ENCODE data around the gene TPP2. TPM values are rescaled to one million over a fixed set of nuclear protein-coding genes. Genes with fewer than 3 reads are reported as not detected.

Gene TPP2
- total and polyA plus RNA-seq, 9 of the 15 experiments (the other 6 are each of a cell fraction or from before 2014, with no cell fraction given), result 18.8 to 87.7 (median 55.9) TPM

DNA sequence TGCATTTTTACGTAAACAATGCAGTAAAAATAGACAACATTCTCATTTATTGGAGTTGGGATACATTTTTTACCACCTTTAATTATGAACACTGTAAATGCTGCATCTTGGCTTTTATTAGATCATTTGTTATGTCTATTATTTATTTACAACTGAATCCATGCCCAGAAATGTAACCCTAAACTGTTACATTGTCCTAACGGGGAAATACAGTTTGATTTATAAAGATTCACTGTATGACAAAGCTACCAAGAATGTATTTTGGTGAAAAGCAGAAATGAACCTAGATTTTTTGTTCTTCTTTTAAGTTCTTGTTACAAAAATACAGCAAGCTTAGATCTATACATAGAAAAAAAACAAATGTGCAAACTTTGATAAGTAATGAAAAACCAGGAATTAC, 97.0 kb downstream of the TPP2 start:
- 3% methylated on average over 2 of the region's 2 CpGs for WGBS (ENCODE audit: insufficient coverage, low coverage, missing lambda C conversion rate)
- BruUV-seq (replicated peaks), result no TSS peak
- no peaks in the 10 kb centered on the region for H3K4me1 ChIP-seq (replicated peaks in 1 of 2; ENCODE audit: control insufficient read depth in 2 of 2, insufficient read depth in 2 of 2, low read length in 2 of 2)

More for the DNA sequence above, 97.0 kb downstream of the TPP2 start:
- H3K4me3 ChIP-seq, result no peak overlapping the region
- ChIA-PET CTCF (ENCODE audit: low intra/inter-chr PET ratio) (no interaction called here), POLR2A (no interaction called here)
- DNase-seq (ENCODE audit: extremely low read depth in 1 of 4, low spot score in 3 of 4) (no peak), ATAC-seq (no peak), FAIRE-seq (no peak)
- intact Hi-C loops (cut with micrococcal nuclease) (no loop called here), in situ Hi-C loops (cut with MboI) (no loop called here)
- no peak overlapping the region for H3K9ac ChIP-seq (ENCODE audit: insufficient read depth in 1 of 2, low read depth in 2 of 2, low read length in 2 of 2)
- H3K79me2 ChIP-seq (ENCODE audit: control insufficient read depth, insufficient read depth, low read length), result no peaks in the 10 kb centered on the region
- no peak for TF ChIP-seq RAD21 (CRISPR knock-in tag; conservative IDR thresholded peaks at IDR 0.05 in 1 of 2, IDR thresholded peaks at IDR 0.05 in 1 of 2)
- no peak for TF ChIP-seq DDX20 (tag; IDR thresholded peaks at IDR 0.05; ENCODE audit: low read depth)
- no peak for TF ChIP-seq HNRNPH1 (optimal IDR thresholded peaks at IDR 0.05; ENCODE audit: low read depth, low read length)
- TF ChIP-seq, protein P1, sequence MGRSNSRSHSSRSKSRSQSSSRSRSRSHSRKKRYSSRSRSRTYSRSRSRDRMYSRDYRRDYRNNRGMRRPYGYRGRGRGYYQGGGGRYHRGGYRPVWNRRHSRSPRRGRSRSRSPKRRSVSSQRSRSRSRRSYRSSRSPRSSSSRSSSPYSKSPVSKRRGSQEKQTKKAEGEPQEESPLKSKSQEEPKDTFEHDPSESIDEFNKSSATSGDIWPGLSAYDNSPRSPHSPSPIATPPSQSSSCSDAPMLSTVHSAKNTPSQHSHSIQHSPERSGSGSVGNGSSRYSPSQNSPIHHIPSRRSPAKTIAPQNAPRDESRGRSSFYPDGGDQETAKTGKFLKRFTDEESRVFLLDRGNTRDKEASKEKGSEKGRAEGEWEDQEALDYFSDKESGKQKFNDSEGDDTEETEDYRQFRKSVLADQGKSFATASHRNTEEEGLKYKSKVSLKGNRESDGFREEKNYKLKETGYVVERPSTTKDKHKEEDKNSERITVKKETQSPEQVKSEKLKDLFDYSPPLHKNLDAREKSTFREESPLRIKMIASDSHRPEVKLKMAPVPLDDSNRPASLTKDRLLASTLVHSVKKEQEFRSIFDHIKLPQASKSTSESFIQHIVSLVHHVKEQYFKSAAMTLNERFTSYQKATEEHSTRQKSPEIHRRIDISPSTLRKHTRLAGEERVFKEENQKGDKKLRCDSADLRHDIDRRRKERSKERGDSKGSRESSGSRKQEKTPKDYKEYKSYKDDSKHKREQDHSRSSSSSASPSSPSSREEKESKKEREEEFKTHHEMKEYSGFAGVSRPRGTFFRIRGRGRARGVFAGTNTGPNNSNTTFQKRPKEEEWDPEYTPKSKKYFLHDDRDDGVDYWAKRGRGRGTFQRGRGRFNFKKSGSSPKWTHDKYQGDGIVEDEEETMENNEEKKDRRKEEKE (IDR thresholded peaks at IDR 0.05; ENCODE audit: borderline replicate concordance in 1 of 2, control insufficient read depth in 1 of 2, low read depth in 2 of 2, low read length in 1 of 2), result no peak
- no peak for TF ChIP-seq PPARD (CRISPR knock-in tag; IDR thresholded peaks at IDR 0.05)
- TF ChIP-seq, protein P2, sequence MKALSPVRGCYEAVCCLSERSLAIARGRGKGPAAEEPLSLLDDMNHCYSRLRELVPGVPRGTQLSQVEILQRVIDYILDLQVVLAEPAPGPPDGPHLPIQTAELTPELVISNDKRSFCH (CRISPR knock-in tag; IDR thresholded peaks at IDR 0.05), result no peak
- TF ChIP-seq, protein P2 (tag; IDR thresholded peaks at IDR 0.05), result no peak
- TF ChIP-seq, protein P3, sequence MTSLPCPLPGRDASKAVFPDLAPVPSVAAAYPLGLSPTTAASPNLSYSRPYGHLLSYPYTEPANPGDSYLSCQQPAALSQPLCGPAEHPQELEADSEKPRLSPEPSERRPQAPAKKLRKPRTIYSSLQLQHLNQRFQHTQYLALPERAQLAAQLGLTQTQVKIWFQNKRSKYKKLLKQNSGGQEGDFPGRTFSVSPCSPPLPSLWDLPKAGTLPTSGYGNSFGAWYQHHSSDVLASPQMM (CRISPR knock-in tag; IDR thresholded peaks at IDR 0.05), result no peak
- peaks cover 10 to 48% of the 10 kb centered on the region in 2 experiments; a peak in 4 of 5 replicates for H3K27me3 ChIP-seq (ENCODE audit: control insufficient read depth in 2 of 2, insufficient read depth in 2 of 2, low read length in 2 of 2)
- H3K9me1 ChIP-seq (ENCODE audit: control insufficient read depth, insufficient read depth, low read length), result no peaks in the 10 kb centered on the region
- no peaks in the 10 kb centered on the region for H4K20me1 ChIP-seq (replicated peaks; ENCODE audit: control insufficient read depth, insufficient read depth, low read length)
- no peaks in the 10 kb centered on the region for H3K9me3 ChIP-seq (replicated peaks; ENCODE audit: control insufficient read depth, insufficient read depth, low read depth, low read length)
- no peaks in the 10 kb centered on the region for H3K36me3 ChIP-seq (ENCODE audit: control insufficient read depth, insufficient read depth, low read length)
- no peak overlapping the region for H3K27ac ChIP-seq (ENCODE audit: extremely low read depth, low read depth, low read length)
- H2AFZ ChIP-seq (ENCODE audit: low read depth, low read length), result no peak overlapping the region
- no peak overlapping the region for H3K4me2 ChIP-seq (ENCODE audit: insufficient read depth, low read length)

Measured in K562 (cell line).